HCT116 (cell line): ENCODE results near the gene GABPB1. TPM values are rescaled to one million over a fixed set of nuclear protein-coding genes. Genes with fewer than 3 reads are reported as not detected.

Source experiments
- ATAC-seq: fragments of 200-7000 bp; cut with Tn5 transposase; 2 replicates; pipeline ENCODE4 v1.9.1; 2020; ENCODE audit warnings: mild to moderate bottlenecking, moderate library complexity
- BruUV-seq: library from RNA; stranded (reverse); fragments of 400-500 nt; replicated peaks from 2 replicates; lab custom pipeline; 2021; lab: Mats Ljungman, UMichigan
- CTCF ChIA-PET: fragments of 300-600 bp; sonication (Branson Sonifier 250); formaldehyde crosslinking; loops from one replicate; lab custom pipeline; 2021; ENCODE audit warnings: antibody characterized with exemption; lab: Charles Lee
- POLR2A ChIA-PET: fragments of 300-600, 350-600 bp; sonication (Branson Sonifier 250); formaldehyde crosslinking; loops from one replicate; lab custom pipeline; 2021; ENCODE audit warnings: antibody characterized with exemption; lab: Charles Lee
- RAD21 ChIA-PET, 2 experiments: fragments of 300-600 bp; sonication (Branson Sonifier 250); formaldehyde crosslinking; loops; one replicate each; lab custom pipeline; 2023; ENCODE audit warnings: low total read pairs in 2 of 2; ENCODE audit not compliant: uncharacterized antibody in 2 of 2, unreplicated experiment in 2 of 2, low non-redundant PET in 1 of 2; lab: Charles Lee
- DNase-seq: peaks from one replicate; pipeline ENCODE4 v3.0.0-alpha.2; 2010; ENCODE audit warnings: low read depth, low spot score
- H2AFZ ChIP-seq: fragments of 200-600 bp; shearing (Covaris generic), sonication (generic); 2 replicates; pipeline ENCODE4 v1.6.1; 2017; ENCODE audit warnings: low read depth, mixed run types, mixed read lengths, antibody characterized with exemption, low read length; ENCODE audit not compliant: poor library complexity, severe bottlenecking
- H3K27ac ChIP-seq: 2 replicates; pipeline ENCODE4 v1.5.1; 2012; ENCODE audit warnings: low read depth, low read length
- H3K27me3 ChIP-seq: fragments of 200-600 bp; sonication (generic); 2 replicates; pipeline ENCODE4 v1.6.1; 2016; ENCODE audit warnings: mixed run types, low read length, mixed read lengths; ENCODE audit not compliant: insufficient read depth
- H3K36me3 ChIP-seq, 2 experiments: fragments of 200-500 bp in 1 of 2; fragments of 200-600 bp in 1 of 2; sonication (Bioruptor generic) in 1 of 2; sonication (generic) in 1 of 2; 2 replicates each; pipeline versions ENCODE4 v1.5.1 to v1.6.1; 2014 to 2016; ENCODE audit warnings: low read length in 2 of 2, inconsistent platforms in 1 of 2, mixed read lengths in 1 of 2, mixed run types in 1 of 2; ENCODE audit not compliant: insufficient read depth in 2 of 2, control insufficient read depth in 1 of 2
- H3K4me1 ChIP-seq, 2 experiments: fragments of 200-600 bp in 1 of 2; sonication (generic) in 1 of 2; 2 replicates each; pipeline versions ENCODE4 v1.5.1 to v1.6.1; 2012 to 2017; ENCODE audit warnings: low read length in 2 of 2, inconsistent platforms in 1 of 2, mild to moderate bottlenecking in 1 of 2, mixed read lengths in 1 of 2, mixed run types in 1 of 2, moderate library complexity in 1 of 2; ENCODE audit not compliant: insufficient read depth in 2 of 2, control insufficient read depth in 1 of 2
- H3K4me2 ChIP-seq: fragments of 200-600 bp; sonication (generic); 2 replicates; pipeline ENCODE4 v1.6.1; 2017; ENCODE audit warnings: mixed run types, low read length, mixed read lengths
- H3K4me3 ChIP-seq, 2 experiments: fragments of 200-600 bp in 1 of 2; sonication (generic) in 1 of 2; replicated peaks in 1 of 2; 2 replicates each; pipeline ENCODE4 v1.5.1; 2011 to 2016; ENCODE audit warnings: low read length in 2 of 2, control low read depth in 1 of 2, low read depth in 1 of 2, mild to moderate bottlenecking in 1 of 2, mixed read lengths in 1 of 2, mixed run types in 1 of 2
- H3K79me2 ChIP-seq: fragments of 200-600 bp; sonication (generic); 2 replicates; pipeline ENCODE4 v1.6.1; 2017; ENCODE audit warnings: mild to moderate bottlenecking, mixed run types, low read length, moderate library complexity, mixed read lengths; ENCODE audit not compliant: insufficient read depth
- H3K9ac ChIP-seq: fragments of 200-600 bp; sonication (generic); 2 replicates; pipeline ENCODE4 v1.6.1; 2016; ENCODE audit warnings: low read length, mixed read lengths
- H3K9me2 ChIP-seq: fragments of 200-600 bp; sonication (generic), shearing (Covaris generic); 2 replicates; pipeline ENCODE4 v1.6.1; 2017; ENCODE audit warnings: mixed run types, mild to moderate bottlenecking, moderate library complexity; ENCODE audit not compliant: insufficient read depth
- H3K9me3 ChIP-seq, 2 experiments: fragments of 200-500 bp in 1 of 2; fragments of 200-600 bp in 1 of 2; sonication (Bioruptor generic) in 1 of 2; sonication (generic) in 1 of 2; 2 replicates each; pipeline ENCODE4 v1.6.1; 2014 to 2017; ENCODE audit warnings: low read length in 2 of 2, mixed read lengths in 2 of 2, inconsistent platforms in 1 of 2, low read depth in 1 of 2, mild to moderate bottlenecking in 1 of 2, mixed run types in 1 of 2, moderate library complexity in 1 of 2; ENCODE audit not compliant: control insufficient read depth in 1 of 2, insufficient read depth in 1 of 2
- H4K20me1 ChIP-seq: fragments of 200-600 bp; sonication (generic), shearing (Covaris generic); 2 replicates; pipeline ENCODE4 v1.6.1; 2017; ENCODE audit warnings: mixed run types, mild to moderate bottlenecking, moderate library complexity; ENCODE audit not compliant: insufficient read depth
- CBX3 ChIP-seq: IDR thresholded peaks from 2 replicates; pipeline ENCODE4 v1.6.1; 2012; ENCODE audit warnings: low read depth
- CEBPB ChIP-seq: IDR thresholded peaks from 2 replicates; pipeline ENCODE4 v1.6.1; 2012; ENCODE audit warnings: low read depth
- ELF1 ChIP-seq: IDR thresholded peaks from 2 replicates; pipeline ENCODE4 v1.6.1; 2012; ENCODE audit warnings: low read depth, borderline replicate concordance
- EZH2phosphoT487 ChIP-seq: fragments of 200-600 bp; IDR thresholded peaks from 2 replicates; pipeline ENCODE4 v1.6.1; 2018; ENCODE audit warnings: antibody characterized with exemption, borderline replicate concordance
- JUND ChIP-seq: IDR thresholded peaks from 2 replicates; pipeline ENCODE4 v1.6.1; 2012
- POLR2A ChIP-seq: IDR thresholded peaks from 2 replicates; pipeline ENCODE4 v1.7.0; 2011; ENCODE audit warnings: borderline replicate concordance; ENCODE audit not compliant: insufficient read depth, insufficient read length; ENCODE audit errors: extremely low read depth
- POLR2AphosphoS5 ChIP-seq: IDR thresholded peaks from 2 replicates; pipeline ENCODE4 v1.6.1; 2011; ENCODE audit warnings: mild to moderate bottlenecking, low read depth, low read length, moderate library complexity
- RAD21 ChIP-seq: IDR thresholded peaks from 2 replicates; pipeline ENCODE4 v1.6.1; 2012; ENCODE audit warnings: low read depth, mild to moderate bottlenecking
- SIN3A ChIP-seq: IDR thresholded peaks from 2 replicates; pipeline ENCODE4 v1.6.1; 2012; ENCODE audit warnings: low read depth
- TCF7L2 ChIP-seq: IDR thresholded peaks from 2 replicates; pipeline ENCODE4 v1.7.0; 2011; ENCODE audit warnings: borderline replicate concordance, inconsistent platforms; ENCODE audit not compliant: insufficient read depth, insufficient read length; ENCODE audit errors: extremely low read depth
- YY1 ChIP-seq: IDR thresholded peaks from 2 replicates; pipeline ENCODE4 v1.6.1; 2011; ENCODE audit warnings: low read length, low read depth, moderate library complexity, mild to moderate bottlenecking; ENCODE audit not compliant: insufficient replicate concordance; ENCODE audit errors: extremely low read depth
- ZFX ChIP-seq: fragments of 450-650 bp; IDR thresholded peaks from 2 replicates; pipeline ENCODE4 v1.6.1; 2017
- ZNF274 ChIP-seq: fragments of 200-500 bp; sonication (Bioruptor generic); IDR thresholded peaks from 2 replicates; pipeline ENCODE4 v1.6.1; 2014; ENCODE audit warnings: mild to moderate bottlenecking, low read depth, low read length, inconsistent platforms
- intact Hi-C: fragments of 100-400 bp; cut with micrococcal nuclease; formaldehyde crosslinking; loops from 2 replicates; pipeline ENCODE4 v1.10.0; 2022
- total RNA-seq: library from RNA; stranded (reverse); gene quantifications from one replicate; pipeline ENCODE4 v1.2.1, GENCODE V29; 2021; ENCODE audit not compliant: unreplicated experiment
- TF ChIP-seq, protein P1 (sequence below): IDR thresholded peaks from 2 replicates; pipeline ENCODE4 v1.6.1; 2012
- TF ChIP-seq, protein P2 (sequence below): IDR thresholded peaks from 2 replicates; pipeline ENCODE4 v1.6.1; 2011; ENCODE audit warnings: mild to moderate bottlenecking, low read length, moderate library complexity; ENCODE audit not compliant: insufficient replicate concordance; ENCODE audit errors: extremely low read depth

GABPB1 gene
- total RNA-seq, 1 experiment from 2014 or later = 20.1 TPM

DNA sequence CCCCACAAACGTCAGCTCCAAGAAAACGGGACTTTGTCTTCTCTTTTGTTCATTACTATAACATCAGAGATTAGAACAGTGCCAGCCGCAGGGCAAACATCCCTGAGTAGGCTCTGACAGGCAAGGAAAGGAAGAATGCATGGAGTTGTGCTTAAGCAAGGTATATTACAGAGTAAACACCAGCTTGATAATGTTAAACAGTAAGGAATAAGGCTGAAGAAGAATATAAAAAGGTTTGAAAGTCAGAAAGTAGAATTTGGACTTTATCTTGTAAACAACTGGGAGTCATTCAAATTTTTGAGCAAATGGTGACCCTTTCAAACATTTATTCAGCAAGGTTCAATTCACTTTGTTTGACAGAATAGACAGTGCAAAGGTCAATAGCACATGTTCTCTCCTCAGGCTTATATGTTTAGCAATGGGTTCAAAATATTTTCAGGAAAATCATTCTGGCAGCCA, 11.0 kb downstream of the GABPB1 start:
- Histone ChIP-seq H3K79me2 (peaks cover 52% of the 10 kb centered on the region), H3K9me3 (no peaks in the 10 kb centered on the region), H3K36me3 (no peaks in the 10 kb centered on the region), H4K20me1 (no peaks in the 10 kb centered on the region), H3K9me2 (no peaks in the 10 kb centered on the region), H3K27ac (no peak overlapping the region), H3K27me3 (no peaks in the 10 kb centered on the region), H2AFZ (no peak overlapping the region), H3K4me3 (no peak overlapping the region), H3K9ac (no peak overlapping the region), H3K4me1 (no peaks in the 10 kb centered on the region), H3K4me2 (no peak overlapping the region)
- ATAC-seq (no peak), DNase-seq (no peak)
- RAD21 ChIA-PET = no interaction called here
- CTCF ChIA-PET = no interaction called here
- POLR2A ChIA-PET = no interaction called here
- TF ChIP-seq RAD21 (no peak), ZFX (no peak), YY1 (no peak), CBX3 (no peak), ELF1 (no peak), ZNF274 (no peak)
- BruUV-seq = no TSS peak
- intact Hi-C loops = loop anchor here (10.0 kb wide), 1 partner anchor 59 kb away; no protein-coding TSS in a partner anchor

DNA sequence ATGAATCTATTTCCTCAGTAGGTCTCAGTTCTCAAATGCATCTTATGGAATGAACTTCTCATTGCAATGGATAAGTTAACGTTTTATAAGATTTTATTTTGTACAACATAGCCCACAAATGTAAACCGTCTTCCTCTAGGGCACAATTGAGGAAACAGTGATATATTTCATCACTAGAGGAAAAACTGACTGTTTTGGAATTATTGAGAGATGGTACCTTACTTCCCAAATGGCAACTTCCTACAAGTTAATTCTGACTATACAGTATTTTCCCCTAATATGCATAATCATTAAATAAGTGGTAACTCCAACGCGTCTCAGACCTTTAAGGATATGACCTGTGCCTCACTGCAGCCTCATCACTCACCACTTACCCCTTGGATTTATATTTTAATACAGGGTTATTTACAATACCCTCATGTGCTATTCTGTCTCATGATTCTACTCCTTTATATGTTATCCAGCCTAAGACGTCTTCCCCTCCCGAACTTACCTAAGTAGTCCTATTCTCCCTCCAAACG, 13.3 kb downstream of the GABPB1 start:
- Histone ChIP-seq H3K4me1 (no peaks in the 10 kb centered on the region), H3K79me2 (peaks cover 40% of the 10 kb centered on the region), H3K9me3 (no peaks in the 10 kb centered on the region), H3K9me2 (no peaks in the 10 kb centered on the region), H3K27ac (no peak overlapping the region), H3K4me3 (no peak overlapping the region), H3K27me3 (no peaks in the 10 kb centered on the region), H3K9ac (no peak overlapping the region), H2AFZ (no peak overlapping the region), H3K4me2 (no peak overlapping the region), H3K36me3 (no peaks in the 10 kb centered on the region), H4K20me1 (no peaks in the 10 kb centered on the region)
- intact Hi-C loops = loop anchor here (10.0 kb wide), 1 partner anchor 57 kb away; no protein-coding TSS in a partner anchor
- ATAC-seq (no peak), DNase-seq (no peak)
- POLR2A ChIA-PET = no interaction called here
- no TSS peak for BruUV-seq
- RAD21 ChIA-PET = no interaction called here
- CTCF ChIA-PET = interaction anchor here (0.9 kb wide), 1 partner anchor 26 kb away, joined by 3 read pairs; no protein-coding TSS in a partner anchor
- TF ChIP-seq, protein P1, sequence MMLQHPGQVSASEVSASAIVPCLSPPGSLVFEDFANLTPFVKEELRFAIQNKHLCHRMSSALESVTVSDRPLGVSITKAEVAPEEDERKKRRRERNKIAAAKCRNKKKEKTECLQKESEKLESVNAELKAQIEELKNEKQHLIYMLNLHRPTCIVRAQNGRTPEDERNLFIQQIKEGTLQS = no peak
- TF ChIP-seq RAD21 (no peak), POLR2A (no peak), ZFX (no peak), CEBPB (no peak), POLR2AphosphoS5 (no peak), EZH2phosphoT487 (no peak), SIN3A (no peak), TCF7L2 (no peak), ZNF274 (no peak), JUND (no peak), CBX3 (no peak)
- TF ChIP-seq, protein P2, sequence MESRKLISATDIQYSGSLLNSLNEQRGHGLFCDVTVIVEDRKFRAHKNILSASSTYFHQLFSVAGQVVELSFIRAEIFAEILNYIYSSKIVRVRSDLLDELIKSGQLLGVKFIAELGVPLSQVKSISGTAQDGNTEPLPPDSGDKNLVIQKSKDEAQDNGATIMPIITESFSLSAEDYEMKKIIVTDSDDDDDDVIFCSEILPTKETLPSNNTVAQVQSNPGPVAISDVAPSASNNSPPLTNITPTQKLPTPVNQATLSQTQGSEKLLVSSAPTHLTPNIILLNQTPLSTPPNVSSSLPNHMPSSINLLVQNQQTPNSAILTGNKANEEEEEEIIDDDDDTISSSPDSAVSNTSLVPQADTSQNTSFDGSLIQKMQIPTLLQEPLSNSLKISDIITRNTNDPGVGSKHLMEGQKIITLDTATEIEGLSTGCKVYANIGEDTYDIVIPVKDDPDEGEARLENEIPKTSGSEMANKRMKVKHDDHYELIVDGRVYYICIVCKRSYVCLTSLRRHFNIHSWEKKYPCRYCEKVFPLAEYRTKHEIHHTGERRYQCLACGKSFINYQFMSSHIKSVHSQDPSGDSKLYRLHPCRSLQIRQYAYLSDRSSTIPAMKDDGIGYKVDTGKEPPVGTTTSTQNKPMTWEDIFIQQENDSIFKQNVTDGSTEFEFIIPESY = no peak
